ENCODE results near the gene USP38. TPM values are rescaled to one million over a fixed set of nuclear protein-coding genes. Genes with fewer than 3 reads are reported as not detected.
"Not testable (repeated sequence)": the region's sequence is repeated elsewhere in the genome, so short reads cannot be mapped to it uniquely, and the experiment has no call there.

The USP38 gene
- total and polyA plus RNA-seq, 8 donors = 19.4 to 28.5 (median 21.8) TPM

DNA sequence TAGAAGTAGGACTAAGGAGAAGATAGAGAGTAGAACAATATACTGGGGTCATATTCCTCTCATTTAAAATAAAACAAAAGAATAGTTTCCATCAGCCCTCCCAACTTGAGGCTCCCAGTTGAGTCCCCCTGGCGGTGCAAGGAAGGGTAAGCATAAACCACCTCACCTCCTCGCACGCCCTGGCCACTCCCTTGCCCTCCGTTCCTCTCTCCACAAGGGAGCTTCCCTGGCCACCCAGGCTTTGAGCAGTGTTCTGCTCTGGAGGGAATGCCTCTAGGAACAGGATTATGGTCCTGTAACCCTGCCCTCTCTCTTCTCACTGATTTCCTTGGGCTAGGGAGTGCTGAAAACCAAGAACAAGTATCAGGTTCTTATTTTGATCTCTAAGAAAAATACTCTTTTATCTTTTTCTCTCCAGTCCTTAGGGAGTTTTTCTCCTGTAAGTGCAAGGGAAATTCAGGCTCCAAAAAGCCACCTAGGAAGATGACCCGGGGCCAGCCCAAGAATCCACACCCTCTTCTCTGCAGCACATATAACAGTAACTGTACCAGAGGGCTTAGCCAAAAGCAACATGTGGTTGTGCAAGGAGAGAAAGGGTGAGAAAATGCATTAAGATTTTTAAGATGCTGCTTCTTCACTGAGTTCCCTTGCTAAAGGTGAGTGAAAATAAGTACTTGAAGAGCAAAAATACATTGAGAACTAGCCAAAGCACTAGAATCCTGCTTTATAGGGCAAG, 69.9 kb downstream of the USP38 start:
- H3K4me3 ChIP-seq = no peak overlapping the region
- no peaks in the 10 kb centered on the region for H3K27me3 ChIP-seq
- H3K27ac ChIP-seq = no peak overlapping the region
- intact Hi-C loops (cut with DNase I) = no loop called here
- no peak for ATAC-seq
- H3K4me1 ChIP-seq = no peaks in the 10 kb centered on the region
- TF ChIP-seq, protein P1, sequence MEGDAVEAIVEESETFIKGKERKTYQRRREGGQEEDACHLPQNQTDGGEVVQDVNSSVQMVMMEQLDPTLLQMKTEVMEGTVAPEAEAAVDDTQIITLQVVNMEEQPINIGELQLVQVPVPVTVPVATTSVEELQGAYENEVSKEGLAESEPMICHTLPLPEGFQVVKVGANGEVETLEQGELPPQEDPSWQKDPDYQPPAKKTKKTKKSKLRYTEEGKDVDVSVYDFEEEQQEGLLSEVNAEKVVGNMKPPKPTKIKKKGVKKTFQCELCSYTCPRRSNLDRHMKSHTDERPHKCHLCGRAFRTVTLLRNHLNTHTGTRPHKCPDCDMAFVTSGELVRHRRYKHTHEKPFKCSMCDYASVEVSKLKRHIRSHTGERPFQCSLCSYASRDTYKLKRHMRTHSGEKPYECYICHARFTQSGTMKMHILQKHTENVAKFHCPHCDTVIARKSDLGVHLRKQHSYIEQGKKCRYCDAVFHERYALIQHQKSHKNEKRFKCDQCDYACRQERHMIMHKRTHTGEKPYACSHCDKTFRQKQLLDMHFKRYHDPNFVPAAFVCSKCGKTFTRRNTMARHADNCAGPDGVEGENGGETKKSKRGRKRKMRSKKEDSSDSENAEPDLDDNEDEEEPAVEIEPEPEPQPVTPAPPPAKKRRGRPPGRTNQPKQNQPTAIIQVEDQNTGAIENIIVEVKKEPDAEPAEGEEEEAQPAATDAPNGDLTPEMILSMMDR (IDR thresholded peaks at IDR 0.05) = no peak
- H3K36me3 ChIP-seq = no peaks in the 10 kb centered on the region
- no peaks in the 10 kb centered on the region for H3K9me3 ChIP-seq
- no peak for DNase-seq

DNA sequence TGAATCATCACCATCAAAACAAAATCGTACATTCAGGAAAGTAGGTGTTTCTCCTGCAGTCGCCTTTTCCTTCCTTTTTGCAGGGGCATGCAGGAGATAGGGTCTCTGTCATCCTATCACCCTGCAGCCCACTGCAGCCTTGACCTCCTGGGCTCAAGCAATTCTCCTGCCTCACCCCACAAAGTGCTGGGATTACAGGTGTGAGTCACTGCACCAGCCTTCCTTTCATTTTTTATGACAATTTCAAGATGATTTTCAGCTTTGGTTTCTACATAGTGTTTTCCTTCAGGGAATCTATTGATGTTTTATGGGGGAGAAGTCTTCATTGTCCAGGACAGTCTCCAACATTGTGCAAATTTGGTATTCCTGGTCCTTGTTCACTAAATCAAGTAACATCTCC, 71.7 kb downstream of the USP38 start:
- no peak for ATAC-seq
- intact Hi-C loops (cut with DNase I) = no loop called here

DNA sequence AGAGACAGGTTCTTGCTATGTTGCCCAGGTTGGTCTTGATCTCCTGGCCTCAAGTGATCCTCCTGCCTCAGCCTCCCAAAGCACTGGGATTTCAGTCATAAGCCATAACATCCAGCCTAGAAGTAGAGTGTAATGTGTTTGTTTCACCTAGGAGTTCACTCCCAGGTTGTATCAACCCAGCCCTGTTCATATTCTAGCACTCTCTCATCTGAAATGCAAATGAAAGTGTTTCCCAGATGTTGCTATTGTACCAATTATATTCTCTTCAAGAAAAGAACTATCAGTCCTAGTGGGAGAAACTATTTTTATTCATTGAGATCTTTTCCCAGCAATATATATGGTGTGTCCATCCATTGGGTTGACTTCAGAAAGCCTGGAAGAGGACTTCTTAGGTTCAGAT, 72.6 kb downstream of the USP38 start:
- Histone ChIP-seq H3K27ac (no peak overlapping the region), H3K36me3 (no peaks in the 10 kb centered on the region), H3K9me3 (no peaks in the 10 kb centered on the region), H3K27me3 (no peaks in the 10 kb centered on the region), H3K4me3 (no peak overlapping the region), H3K4me1 (no peaks in the 10 kb centered on the region)
- TF ChIP-seq, protein P1 (IDR thresholded peaks at IDR 0.05) = no peak
- DNase-seq (no peak), ATAC-seq (no peak)
- intact Hi-C loops (cut with DNase I) = no loop called here

More for the DNA sequence above, 71.7 kb downstream of the USP38 start:
- H3K36me3 ChIP-seq = no peaks in the 10 kb centered on the region
- H3K9me3 ChIP-seq = no peaks in the 10 kb centered on the region
- H3K27me3 ChIP-seq = no peaks in the 10 kb centered on the region
- H3K4me3 ChIP-seq = no peak overlapping the region
- no peak for DNase-seq
- H3K27ac ChIP-seq = no peak overlapping the region
- no peaks in the 10 kb centered on the region for H3K4me1 ChIP-seq
- TF ChIP-seq, protein P1 (IDR thresholded peaks at IDR 0.05) = no peak

DNA sequence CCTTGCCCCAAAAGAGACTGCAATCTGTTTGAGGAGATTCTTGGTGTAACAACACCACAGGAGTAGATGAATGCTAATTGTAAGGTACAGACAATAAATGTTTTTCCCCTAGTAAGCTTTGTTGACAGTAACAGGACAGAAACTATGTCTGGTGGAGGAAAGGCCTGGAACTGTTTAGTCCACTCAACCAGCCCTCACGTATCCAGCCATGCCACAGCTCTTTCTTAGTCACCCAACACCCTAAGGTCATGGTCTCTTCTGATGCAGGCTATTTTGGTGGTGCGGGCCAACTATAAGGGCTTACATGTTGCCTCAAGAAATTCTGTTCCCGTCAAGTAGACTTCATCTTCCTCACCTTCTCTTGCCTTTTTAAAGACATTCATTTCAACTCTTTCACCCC, 76.0 kb downstream of the USP38 start:
- Histone ChIP-seq H3K27ac (no peak overlapping the region), H3K9me3 (no peaks in the 10 kb centered on the region), H3K4me1 (no peaks in the 10 kb centered on the region), H3K36me3 (no peaks in the 10 kb centered on the region), H3K27me3 (no peaks in the 10 kb centered on the region), H3K4me3 (no peak overlapping the region)
- DNase-seq (no peak), ATAC-seq (no peak)
- TF ChIP-seq, protein P1 (IDR thresholded peaks at IDR 0.05) = no peak
- intact Hi-C loops (cut with DNase I) = no loop called here

DNA sequence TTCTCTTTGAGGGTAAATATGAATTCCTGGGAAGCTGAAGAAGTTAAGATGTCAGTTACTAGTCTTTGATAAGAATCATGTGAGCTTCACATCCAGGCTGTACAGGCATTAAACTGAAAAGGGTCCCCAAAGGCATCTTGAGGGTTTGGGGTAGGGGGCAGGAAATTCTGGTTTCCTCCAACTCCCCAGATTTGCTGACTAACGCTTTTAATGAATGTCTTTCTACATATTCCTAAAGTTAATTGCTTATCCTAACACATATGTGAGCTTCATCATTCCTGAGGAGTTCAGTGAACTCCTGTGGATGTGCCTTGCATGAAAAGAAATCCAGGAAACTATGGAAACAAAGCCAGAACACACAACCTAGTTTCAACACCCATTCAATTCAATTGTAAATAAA, 78.1 kb downstream of the USP38 start:
- Histone ChIP-seq H3K36me3 (no peaks in the 10 kb centered on the region), H3K27me3 (no peaks in the 10 kb centered on the region), H3K4me3 (no peak overlapping the region), H3K27ac (no peak overlapping the region), H3K4me1 (no peaks in the 10 kb centered on the region), H3K9me3 (peaks cover 0 to 8% of the 10 kb centered on the region in 2 donors)
- intact Hi-C loops (cut with DNase I) = no loop called here
- ATAC-seq (no peak), DNase-seq (no peak)
- TF ChIP-seq, protein P1 (IDR thresholded peaks at IDR 0.05) = no peak

DNA sequence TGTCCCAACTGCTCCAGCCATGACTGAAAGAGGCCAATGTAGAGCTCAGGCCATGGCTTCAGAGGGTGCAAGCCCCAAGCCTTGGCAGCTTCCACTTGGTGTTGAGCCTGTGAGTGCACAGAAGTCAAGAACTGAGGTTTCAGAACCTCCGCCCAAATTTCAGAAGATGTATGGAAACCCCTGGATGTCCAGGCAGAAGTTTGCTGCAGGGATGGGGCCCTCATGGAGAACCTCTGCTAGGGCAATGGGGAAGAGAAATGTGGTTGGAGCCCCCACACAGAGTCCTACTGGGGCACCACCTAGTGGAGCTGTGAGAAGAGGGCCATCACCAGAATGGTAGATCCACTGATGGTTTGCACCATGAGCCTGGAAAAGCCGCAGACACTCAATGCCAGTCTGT, 83.0 kb downstream of the USP38 start:
- H3K4me3 ChIP-seq; ATAC-seq; H3K27me3 ChIP-seq; H3K4me1 ChIP-seq; H3K36me3 ChIP-seq; H3K27ac ChIP-seq; DNase-seq; intact Hi-C loops (cut with DNase I): not testable (repeated sequence)
- H3K9me3 ChIP-seq = peaks cover 0 to 19% of the 10 kb centered on the region in 2 donors
